Ascending aorta (tissue), 2 donors: Measurements from ENCODE around the gene EPB41L4A. TPM values are rescaled to one million over a fixed set of nuclear protein-coding genes. Genes with fewer than 3 reads are reported as not detected.

Experiments
- DNase-seq, 2 donors: peaks; one replicate each; pipeline ENCODE4 v3.0.0-alpha.2; 2019; ENCODE audit warnings: low spot score in 2 of 2
- H3K27ac ChIP-seq, 2 donors: fragments of 200-600 bp; sonication (generic); one replicate each; pipeline ENCODE4 v1.5.1; 2016 to 2017; ENCODE audit warnings: mild to moderate bottlenecking in 1 of 2
- H3K27me3 ChIP-seq: fragments of 200-600 bp; sonication (generic); one replicate; pipeline ENCODE4 v1.5.1; 2017
- H3K36me3 ChIP-seq, 2 donors: fragments of 200-600 bp; sonication (generic); one replicate each; pipeline ENCODE4 v1.5.1; 2016
- H3K4me1 ChIP-seq, 2 donors: fragments of 200-600 bp; sonication (generic); one replicate each; pipeline ENCODE4 v1.5.1; 2016 to 2017; ENCODE audit warnings: mild to moderate bottlenecking in 1 of 2
- H3K4me3 ChIP-seq, 2 donors: fragments of 200-600 bp; sonication (generic); one replicate each; pipeline ENCODE4 v1.5.1; 2016 to 2017; ENCODE audit warnings: mild to moderate bottlenecking in 1 of 2
- H3K9me3 ChIP-seq, 2 donors: fragments of 200-600 bp; sonication (generic); one replicate each; pipeline ENCODE4 v1.5.1; 2016
- intact Hi-C: fragments of 100-400 bp; cut with DNase I; formaldehyde crosslinking; loops from one replicate; pipeline ENCODE4 v1.15.1; 2023
- total RNA-seq: library from RNA; depleted of rRNA; stranded (reverse); fragments of >200 nt; gene quantifications from one replicate; pipeline ENCODE4 v1.1.0, GENCODE V29; 2016
- TF ChIP-seq, protein P1 (sequence below), 3 experiments: fragments of 200-600 bp in 2 of 3; fragments of 450-650 bp in 1 of 3; sonication (generic) in 2 of 3; IDR thresholded peaks; one replicate each; pipeline ENCODE4 v1.5.1; 2016 to 2019; ENCODE audit warnings: antibody characterized with exemption in 3 of 3, mild to moderate bottlenecking in 1 of 3, moderate library complexity in 1 of 3

EPB41L4A gene
- total RNA-seq, 1 donor from 2014 or later = 9.4 TPM

DNA sequence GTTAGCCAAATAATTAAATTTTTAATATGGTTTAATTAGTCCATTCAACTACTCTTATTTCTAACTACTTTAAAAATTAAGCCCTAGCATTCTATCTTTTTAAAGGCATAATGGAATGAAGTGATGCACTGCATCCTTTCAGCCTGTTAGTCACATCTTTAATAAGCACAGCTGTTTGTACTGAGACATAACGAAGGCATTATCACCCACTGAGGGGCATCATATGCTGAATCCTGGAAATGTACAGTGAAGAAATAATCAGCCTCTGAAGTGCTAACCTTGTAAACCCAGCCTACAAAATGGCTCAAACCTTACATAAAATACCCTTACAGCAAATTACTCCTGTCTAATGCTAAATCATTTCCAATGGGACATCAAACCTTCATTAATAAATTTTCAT is 33.1 kb downstream of the EPB41L4A start:
- intact Hi-C loops = no loop called here
- Histone ChIP-seq H3K27me3 (no peaks in the 10 kb centered on the region), H3K9me3 (no peaks in the 10 kb centered on the region), H3K36me3 (no peaks in the 10 kb centered on the region), H3K27ac (no peak overlapping the region), H3K4me1 (no peaks in the 10 kb centered on the region), H3K4me3 (no peak overlapping the region)
- no peak for DNase-seq
- TF ChIP-seq, protein P1, sequence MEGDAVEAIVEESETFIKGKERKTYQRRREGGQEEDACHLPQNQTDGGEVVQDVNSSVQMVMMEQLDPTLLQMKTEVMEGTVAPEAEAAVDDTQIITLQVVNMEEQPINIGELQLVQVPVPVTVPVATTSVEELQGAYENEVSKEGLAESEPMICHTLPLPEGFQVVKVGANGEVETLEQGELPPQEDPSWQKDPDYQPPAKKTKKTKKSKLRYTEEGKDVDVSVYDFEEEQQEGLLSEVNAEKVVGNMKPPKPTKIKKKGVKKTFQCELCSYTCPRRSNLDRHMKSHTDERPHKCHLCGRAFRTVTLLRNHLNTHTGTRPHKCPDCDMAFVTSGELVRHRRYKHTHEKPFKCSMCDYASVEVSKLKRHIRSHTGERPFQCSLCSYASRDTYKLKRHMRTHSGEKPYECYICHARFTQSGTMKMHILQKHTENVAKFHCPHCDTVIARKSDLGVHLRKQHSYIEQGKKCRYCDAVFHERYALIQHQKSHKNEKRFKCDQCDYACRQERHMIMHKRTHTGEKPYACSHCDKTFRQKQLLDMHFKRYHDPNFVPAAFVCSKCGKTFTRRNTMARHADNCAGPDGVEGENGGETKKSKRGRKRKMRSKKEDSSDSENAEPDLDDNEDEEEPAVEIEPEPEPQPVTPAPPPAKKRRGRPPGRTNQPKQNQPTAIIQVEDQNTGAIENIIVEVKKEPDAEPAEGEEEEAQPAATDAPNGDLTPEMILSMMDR (IDR thresholded peaks at IDR 0.05) = no peak

DNA sequence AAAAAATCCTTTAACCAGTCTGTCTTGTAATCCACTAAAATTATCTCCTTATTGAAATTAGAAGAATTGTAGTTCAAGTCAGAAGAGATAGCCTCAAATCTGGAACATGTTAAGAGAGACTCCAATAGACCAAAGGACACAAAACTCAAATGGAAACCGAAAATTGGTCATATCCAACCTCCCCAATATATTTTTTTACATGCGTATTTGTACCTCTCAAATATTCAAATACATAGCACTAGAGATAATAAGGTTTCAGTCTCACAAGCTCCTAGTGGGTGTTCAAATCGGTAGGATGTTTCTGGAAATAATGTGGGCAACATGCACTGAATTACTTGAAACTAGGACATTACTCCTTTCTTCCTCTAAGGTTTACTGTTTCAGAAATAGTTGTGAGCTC is 33.5 kb downstream of the EPB41L4A start:
- H3K27ac ChIP-seq = no peak overlapping the region
- H3K27me3 ChIP-seq = no peaks in the 10 kb centered on the region
- H3K9me3 ChIP-seq = no peaks in the 10 kb centered on the region
- TF ChIP-seq, protein P1 (IDR thresholded peaks at IDR 0.05) = no peak
- H3K36me3 ChIP-seq = no peaks in the 10 kb centered on the region
- no peak overlapping the region for H3K4me3 ChIP-seq
- DNase-seq = no peak
- no peaks in the 10 kb centered on the region for H3K4me1 ChIP-seq
- intact Hi-C loops = no loop called here

DNA sequence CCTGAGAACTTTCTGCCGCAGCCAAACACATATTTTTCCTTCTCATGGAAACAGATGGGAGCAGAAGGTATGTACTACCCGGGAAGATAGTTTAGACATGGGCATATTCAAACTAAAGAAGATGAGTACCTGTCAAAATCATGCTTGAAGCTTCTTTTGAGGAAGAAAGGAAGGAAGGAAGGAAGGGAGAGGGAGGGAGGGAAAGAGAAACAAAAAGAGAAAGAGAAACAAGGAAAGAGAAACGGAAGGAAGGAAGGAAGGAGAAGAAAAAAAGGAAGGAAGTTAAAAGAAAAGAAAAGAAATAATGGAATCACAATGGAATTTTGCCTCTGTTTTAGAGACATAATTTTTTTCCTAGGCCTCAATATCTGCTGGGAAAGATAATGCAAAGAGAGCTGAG is 34.6 kb downstream of the EPB41L4A start:
- Histone ChIP-seq H3K4me3 (no peak overlapping the region), H3K36me3 (no peaks in the 10 kb centered on the region), H3K27ac (no peak overlapping the region), H3K4me1 (no peaks in the 10 kb centered on the region), H3K27me3 (no peaks in the 10 kb centered on the region), H3K9me3 (no peaks in the 10 kb centered on the region)
- intact Hi-C loops = no loop called here
- DNase-seq = no peak
- TF ChIP-seq, protein P1 (IDR thresholded peaks at IDR 0.05) = no peak

DNA sequence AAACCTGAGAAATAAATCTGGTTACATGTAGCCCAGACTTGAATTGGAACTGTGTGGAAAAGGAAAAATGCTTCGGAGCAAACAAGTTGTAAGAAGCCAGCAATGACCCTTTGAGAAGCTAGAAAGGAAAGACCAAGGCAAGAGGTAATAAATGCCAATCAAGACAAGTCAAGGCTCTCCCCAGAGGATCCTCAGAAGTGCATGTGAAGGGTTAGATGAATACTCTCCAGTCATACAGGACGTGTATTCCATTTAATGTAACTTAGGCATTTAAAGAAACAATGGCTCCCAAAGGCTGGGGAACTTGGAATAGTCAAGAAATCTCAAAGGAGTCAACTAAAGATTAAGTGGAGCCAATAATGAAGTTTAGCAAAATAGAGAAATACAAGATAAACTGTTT is 36.2 kb downstream of the EPB41L4A start:
- Histone ChIP-seq H3K4me1 (no peaks in the 10 kb centered on the region), H3K27ac (no peak overlapping the region), H3K4me3 (no peak overlapping the region), H3K36me3 (no peaks in the 10 kb centered on the region), H3K9me3 (no peaks in the 10 kb centered on the region), H3K27me3 (no peaks in the 10 kb centered on the region)
- no peak for DNase-seq
- TF ChIP-seq, protein P1 (IDR thresholded peaks at IDR 0.05) = no peak
- intact Hi-C loops = no loop called here

DNA sequence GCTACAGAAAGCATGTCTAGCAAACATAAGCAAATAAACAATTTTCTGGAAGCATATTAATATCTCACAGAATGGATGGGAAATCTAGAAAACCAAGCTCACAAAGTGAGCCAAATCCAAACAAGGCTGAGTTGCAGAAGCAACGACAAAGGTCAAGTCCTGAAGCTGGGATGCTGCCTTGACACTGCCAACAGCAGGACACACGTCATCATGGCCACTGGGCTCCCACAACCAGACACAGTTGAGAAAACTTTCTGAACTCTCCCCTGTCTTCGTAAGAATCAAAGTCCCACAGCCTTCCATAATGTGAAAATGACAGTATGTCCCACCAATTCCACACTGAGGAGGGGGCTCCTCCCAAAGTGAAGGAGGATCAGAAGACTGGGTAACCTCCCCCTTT is 37.6 kb downstream of the EPB41L4A start:
- no peaks in the 10 kb centered on the region for H3K36me3 ChIP-seq
- TF ChIP-seq, protein P1 (IDR thresholded peaks at IDR 0.05) = no peak

More for the DNA sequence above, 37.6 kb downstream of the EPB41L4A start:
- no peaks in the 10 kb centered on the region for H3K27me3 ChIP-seq
- no peak overlapping the region for H3K4me3 ChIP-seq
- no peaks in the 10 kb centered on the region for H3K4me1 ChIP-seq
- intact Hi-C loops = no loop called here
- no peak overlapping the region for H3K27ac ChIP-seq
- no peaks in the 10 kb centered on the region for H3K9me3 ChIP-seq
- no peak for DNase-seq
